ENCODE results near the gene WDR87. TPM values are rescaled to one million over a fixed set of nuclear protein-coding genes. Genes with fewer than 3 reads are reported as not detected.

Gene WDR87
- total RNA-seq (not detected), polyA plus RNA-seq (not detected)

DNA sequence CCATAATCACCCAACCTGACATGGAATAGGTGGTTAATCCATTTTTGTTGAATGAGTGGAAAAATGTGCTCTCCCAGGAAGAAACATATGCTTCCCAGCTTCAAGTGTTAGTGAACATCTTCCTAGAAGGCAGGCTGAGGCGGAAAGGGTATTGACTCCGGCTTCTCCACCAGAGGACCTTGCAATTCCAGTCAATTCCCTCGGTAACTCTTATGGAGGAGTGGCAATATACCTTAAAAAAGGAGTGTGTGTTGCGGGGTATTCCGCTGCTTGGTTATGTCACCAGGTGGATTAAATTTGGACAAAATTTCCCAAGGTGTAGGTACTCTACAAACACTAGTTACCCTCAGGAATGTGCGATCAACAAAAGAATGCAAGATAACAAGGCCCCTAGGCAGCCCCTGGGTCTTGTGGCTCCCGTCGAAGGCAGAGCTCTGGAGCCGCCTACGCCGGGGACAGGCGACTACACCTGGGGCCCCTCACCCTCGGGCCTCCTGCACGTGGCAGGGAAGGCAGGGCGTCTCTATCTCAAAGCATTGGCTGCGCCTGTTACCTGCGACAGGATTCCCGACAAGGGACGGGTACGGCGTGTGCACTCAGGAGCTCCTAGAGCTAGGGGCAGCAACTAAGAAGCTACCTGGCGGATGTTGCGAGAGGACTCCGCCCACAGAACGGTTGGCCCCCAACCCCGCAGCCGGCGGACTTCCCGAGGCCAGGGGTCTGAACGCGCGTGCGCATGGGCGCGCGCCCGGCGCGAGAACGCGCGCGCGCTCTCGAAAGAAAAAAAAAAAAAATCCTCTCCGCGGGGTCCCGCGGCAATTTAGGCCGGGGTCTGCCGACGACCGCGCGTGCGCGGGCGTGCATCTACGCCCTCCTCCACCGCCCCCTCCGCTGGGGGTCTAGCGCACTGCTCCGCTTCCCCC lies at the start of gene WDR87:
Gene WDR87, minus strand, starts transcription at position 649 of the 923 bp plus-strand sequence. CDS start 8,355 bp downstream, outside the sequence.
- Histone ChIP-seq H3K27me3 (ENCODE audit: control insufficient read depth in 4 of 4, insufficient read depth in 4 of 4, low read length in 3 of 4) (no peaks in the 10 kb centered on the region), H3K4me1 (ENCODE audit: control insufficient read depth in 4 of 4, insufficient read depth in 4 of 4, low read length in 3 of 4) (peaks cover 0 to 19% (median 13%) of the 10 kb centered on the region in 4 donors), H3K4me3 (ENCODE audit: low read depth in 1 of 3, low read length in 3 of 3) (peak within 1 kb of the TSS; percentile 90 to 98 (median 98)), H3K9me3 (ENCODE audit: control insufficient read depth in 4 of 4, low read length in 3 of 4) (no peaks in the 10 kb centered on the region), H3K36me3 (ENCODE audit: control insufficient read depth in 4 of 4, insufficient read depth in 3 of 4, low read depth in 1 of 4, low read length in 3 of 4) (no peaks in the 10 kb centered on the region), H3K27ac (ENCODE audit: low read depth in 1 of 2, low read length in 2 of 2) (peak within 1 kb of the TSS; percentile 69 to 71), H3K9ac (ENCODE audit: low read depth in 1 of 2, low read length in 2 of 2) (peak within 1 kb of the TSS; percentile 42 to 71)
- peak; percentile 55 for DNase-seq (ENCODE audit: low spot score)
- TF ChIP-seq TAF1 (conservative IDR thresholded peaks at IDR 0.05) (no peak), YY1 (IDR thresholded peaks at IDR 0.05) (no peak), RXRA (IDR thresholded peaks at IDR 0.05) (no peak), SP1 (IDR thresholded peaks at IDR 0.05) (no peak), GABPA (IDR thresholded peaks at IDR 0.05 in 1 of 2, conservative IDR thresholded peaks at IDR 0.05 in 1 of 2) (no peak), HNF4A (conservative IDR thresholded peaks at IDR 0.05) (no peak)
- TF ChIP-seq, protein P1, sequence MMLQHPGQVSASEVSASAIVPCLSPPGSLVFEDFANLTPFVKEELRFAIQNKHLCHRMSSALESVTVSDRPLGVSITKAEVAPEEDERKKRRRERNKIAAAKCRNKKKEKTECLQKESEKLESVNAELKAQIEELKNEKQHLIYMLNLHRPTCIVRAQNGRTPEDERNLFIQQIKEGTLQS (IDR thresholded peaks at IDR 0.05): no peak
- TF ChIP-seq, protein P2, sequence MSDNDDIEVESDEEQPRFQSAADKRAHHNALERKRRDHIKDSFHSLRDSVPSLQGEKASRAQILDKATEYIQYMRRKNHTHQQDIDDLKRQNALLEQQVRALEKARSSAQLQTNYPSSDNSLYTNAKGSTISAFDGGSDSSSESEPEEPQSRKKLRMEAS (IDR thresholded peaks at IDR 0.05): no peak
- TF ChIP-seq, protein P3, sequence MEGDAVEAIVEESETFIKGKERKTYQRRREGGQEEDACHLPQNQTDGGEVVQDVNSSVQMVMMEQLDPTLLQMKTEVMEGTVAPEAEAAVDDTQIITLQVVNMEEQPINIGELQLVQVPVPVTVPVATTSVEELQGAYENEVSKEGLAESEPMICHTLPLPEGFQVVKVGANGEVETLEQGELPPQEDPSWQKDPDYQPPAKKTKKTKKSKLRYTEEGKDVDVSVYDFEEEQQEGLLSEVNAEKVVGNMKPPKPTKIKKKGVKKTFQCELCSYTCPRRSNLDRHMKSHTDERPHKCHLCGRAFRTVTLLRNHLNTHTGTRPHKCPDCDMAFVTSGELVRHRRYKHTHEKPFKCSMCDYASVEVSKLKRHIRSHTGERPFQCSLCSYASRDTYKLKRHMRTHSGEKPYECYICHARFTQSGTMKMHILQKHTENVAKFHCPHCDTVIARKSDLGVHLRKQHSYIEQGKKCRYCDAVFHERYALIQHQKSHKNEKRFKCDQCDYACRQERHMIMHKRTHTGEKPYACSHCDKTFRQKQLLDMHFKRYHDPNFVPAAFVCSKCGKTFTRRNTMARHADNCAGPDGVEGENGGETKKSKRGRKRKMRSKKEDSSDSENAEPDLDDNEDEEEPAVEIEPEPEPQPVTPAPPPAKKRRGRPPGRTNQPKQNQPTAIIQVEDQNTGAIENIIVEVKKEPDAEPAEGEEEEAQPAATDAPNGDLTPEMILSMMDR (IDR thresholded peaks at IDR 0.05; ENCODE audit: low read depth, low read length, missing input control): no peak
- 10% methylated on average over 63 of the region's 63 CpGs for WGBS

DNA sequence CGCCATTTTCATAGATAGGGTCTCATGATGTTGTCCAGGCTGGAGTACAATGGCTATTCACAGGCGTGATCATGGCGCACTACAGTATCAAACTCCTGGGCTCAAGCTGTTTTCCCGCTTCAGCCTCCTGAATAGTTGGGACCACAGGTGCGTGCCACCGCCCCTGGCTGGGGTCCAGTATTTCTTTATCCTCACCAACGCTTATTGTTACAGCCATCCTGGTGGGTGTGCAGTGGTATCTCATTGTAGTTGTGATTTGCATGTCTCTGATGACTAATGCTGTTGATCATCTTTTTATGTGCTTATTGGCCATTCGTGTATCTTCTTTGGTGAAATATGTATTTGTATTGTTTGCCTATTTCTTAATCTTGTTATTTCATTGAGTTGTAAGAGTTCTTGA lies 49.6 kb upstream of the WDR87 start:
- DNase-seq (ENCODE audit: low spot score): no peak
- Histone ChIP-seq H3K9ac (ENCODE audit: low read depth in 1 of 2, low read length in 2 of 2) (no peak overlapping the region), H3K27me3 (ENCODE audit: control insufficient read depth in 4 of 4, insufficient read depth in 4 of 4, low read length in 3 of 4) (no peaks in the 10 kb centered on the region), H3K27ac (ENCODE audit: low read depth in 1 of 2, low read length in 2 of 2) (no peak overlapping the region), H3K4me1 (ENCODE audit: control insufficient read depth in 4 of 4, insufficient read depth in 4 of 4, low read length in 3 of 4) (peaks cover 0 to 16% (median 9%) of the 10 kb centered on the region in 4 donors), H3K36me3 (ENCODE audit: control insufficient read depth in 4 of 4, insufficient read depth in 3 of 4, low read depth in 1 of 4, low read length in 3 of 4) (no peaks in the 10 kb centered on the region), H3K9me3 (ENCODE audit: control insufficient read depth in 4 of 4, low read length in 3 of 4) (no peaks in the 10 kb centered on the region), H3K4me3 (ENCODE audit: low read depth in 1 of 3, low read length in 3 of 3) (no peak overlapping the region)
- WGBS: 91% methylated on average over 8 of the region's 8 CpGs
- TF ChIP-seq FOXA2 (IDR thresholded peaks at IDR 0.05) (no peak), GABPA (IDR thresholded peaks at IDR 0.05 in 1 of 2, conservative IDR thresholded peaks at IDR 0.05 in 1 of 2) (no peak), JUND (IDR thresholded peaks at IDR 0.05) (no peak), NR2F2 (IDR thresholded peaks at IDR 0.05) (no peak), TAF1 (conservative IDR thresholded peaks at IDR 0.05) (no peak), HNF4G (IDR thresholded peaks at IDR 0.05) (no peak), EGR1 (IDR thresholded peaks at IDR 0.05; ENCODE audit: low read depth in 2 of 2) (no peak), RAD21 (IDR thresholded peaks at IDR 0.05) (no peak), RXRA (IDR thresholded peaks at IDR 0.05) (no peak), HNF4A (conservative IDR thresholded peaks at IDR 0.05) (no peak), FOXA1 (IDR thresholded peaks at IDR 0.05) (no peak), SP1 (IDR thresholded peaks at IDR 0.05) (no peak), YY1 (IDR thresholded peaks at IDR 0.05) (no peak)
- TF ChIP-seq, protein P1 (IDR thresholded peaks at IDR 0.05): no peak
- TF ChIP-seq, protein P4, sequence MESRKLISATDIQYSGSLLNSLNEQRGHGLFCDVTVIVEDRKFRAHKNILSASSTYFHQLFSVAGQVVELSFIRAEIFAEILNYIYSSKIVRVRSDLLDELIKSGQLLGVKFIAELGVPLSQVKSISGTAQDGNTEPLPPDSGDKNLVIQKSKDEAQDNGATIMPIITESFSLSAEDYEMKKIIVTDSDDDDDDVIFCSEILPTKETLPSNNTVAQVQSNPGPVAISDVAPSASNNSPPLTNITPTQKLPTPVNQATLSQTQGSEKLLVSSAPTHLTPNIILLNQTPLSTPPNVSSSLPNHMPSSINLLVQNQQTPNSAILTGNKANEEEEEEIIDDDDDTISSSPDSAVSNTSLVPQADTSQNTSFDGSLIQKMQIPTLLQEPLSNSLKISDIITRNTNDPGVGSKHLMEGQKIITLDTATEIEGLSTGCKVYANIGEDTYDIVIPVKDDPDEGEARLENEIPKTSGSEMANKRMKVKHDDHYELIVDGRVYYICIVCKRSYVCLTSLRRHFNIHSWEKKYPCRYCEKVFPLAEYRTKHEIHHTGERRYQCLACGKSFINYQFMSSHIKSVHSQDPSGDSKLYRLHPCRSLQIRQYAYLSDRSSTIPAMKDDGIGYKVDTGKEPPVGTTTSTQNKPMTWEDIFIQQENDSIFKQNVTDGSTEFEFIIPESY (IDR thresholded peaks at IDR 0.05): no peak
- TF ChIP-seq, protein P3 (IDR thresholded peaks at IDR 0.05; ENCODE audit: low read depth, low read length, missing input control): no peak
- TF ChIP-seq, protein P2 (IDR thresholded peaks at IDR 0.05): no peak
- TF ChIP-seq, protein P5, sequence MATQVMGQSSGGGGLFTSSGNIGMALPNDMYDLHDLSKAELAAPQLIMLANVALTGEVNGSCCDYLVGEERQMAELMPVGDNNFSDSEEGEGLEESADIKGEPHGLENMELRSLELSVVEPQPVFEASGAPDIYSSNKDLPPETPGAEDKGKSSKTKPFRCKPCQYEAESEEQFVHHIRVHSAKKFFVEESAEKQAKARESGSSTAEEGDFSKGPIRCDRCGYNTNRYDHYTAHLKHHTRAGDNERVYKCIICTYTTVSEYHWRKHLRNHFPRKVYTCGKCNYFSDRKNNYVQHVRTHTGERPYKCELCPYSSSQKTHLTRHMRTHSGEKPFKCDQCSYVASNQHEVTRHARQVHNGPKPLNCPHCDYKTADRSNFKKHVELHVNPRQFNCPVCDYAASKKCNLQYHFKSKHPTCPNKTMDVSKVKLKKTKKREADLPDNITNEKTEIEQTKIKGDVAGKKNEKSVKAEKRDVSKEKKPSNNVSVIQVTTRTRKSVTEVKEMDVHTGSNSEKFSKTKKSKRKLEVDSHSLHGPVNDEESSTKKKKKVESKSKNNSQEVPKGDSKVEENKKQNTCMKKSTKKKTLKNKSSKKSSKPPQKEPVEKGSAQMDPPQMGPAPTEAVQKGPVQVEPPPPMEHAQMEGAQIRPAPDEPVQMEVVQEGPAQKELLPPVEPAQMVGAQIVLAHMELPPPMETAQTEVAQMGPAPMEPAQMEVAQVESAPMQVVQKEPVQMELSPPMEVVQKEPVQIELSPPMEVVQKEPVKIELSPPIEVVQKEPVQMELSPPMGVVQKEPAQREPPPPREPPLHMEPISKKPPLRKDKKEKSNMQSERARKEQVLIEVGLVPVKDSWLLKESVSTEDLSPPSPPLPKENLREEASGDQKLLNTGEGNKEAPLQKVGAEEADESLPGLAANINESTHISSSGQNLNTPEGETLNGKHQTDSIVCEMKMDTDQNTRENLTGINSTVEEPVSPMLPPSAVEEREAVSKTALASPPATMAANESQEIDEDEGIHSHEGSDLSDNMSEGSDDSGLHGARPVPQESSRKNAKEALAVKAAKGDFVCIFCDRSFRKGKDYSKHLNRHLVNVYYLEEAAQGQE (IDR thresholded peaks at IDR 0.05): no peak
